Loucy (cell line): ENCODE measurements around the gene PTPA.

Experiments used
- H2AFZ ChIP-seq: fragments of 200-600 bp; sonication (generic); 2 replicates; pipeline ENCODE4 v1.6.0; 2016; ENCODE audit warnings: antibody characterized with exemption, mild to moderate bottlenecking, low read length, moderate library complexity
- H3F3A ChIP-seq: fragments of 200-600 bp; 2 replicates; pipeline ENCODE4 v1.6.0; 2016; ENCODE audit warnings: antibody characterized with exemption, low read depth, mild to moderate bottlenecking
- H3K27me3 ChIP-seq: fragments of 200-600 bp; sonication (generic); 2 replicates; pipeline ENCODE4 v1.6.1; 2014; ENCODE audit warnings: low read length, mild to moderate bottlenecking; ENCODE audit not compliant: insufficient read depth, poor library complexity, severe bottlenecking
- H3K36me3 ChIP-seq: fragments of 200-600 bp; sonication (generic); 2 replicates; pipeline ENCODE4 v1.6.1; 2016; ENCODE audit warnings: low read length; ENCODE audit not compliant: insufficient read depth
- H3K4me1 ChIP-seq: fragments of 200-600 bp; sonication (generic); 2 replicates; pipeline ENCODE4 v1.5.1; 2014; ENCODE audit warnings: low read length, mild to moderate bottlenecking; ENCODE audit not compliant: insufficient read depth, poor library complexity, severe bottlenecking
- H3K4me2 ChIP-seq: fragments of 200-600 bp; sonication (generic); 2 replicates; pipeline ENCODE4 v1.6.0; 2014; ENCODE audit warnings: antibody characterized with exemption, low read length, low read depth, mild to moderate bottlenecking; ENCODE audit not compliant: poor library complexity, severe bottlenecking
- H3K4me3 ChIP-seq: fragments of 200-600 bp; sonication (generic); 2 replicates; pipeline ENCODE4 v1.5.1; 2014; ENCODE audit warnings: low read length, mild to moderate bottlenecking, mixed read lengths; ENCODE audit not compliant: poor library complexity, severe bottlenecking
- H3K79me2 ChIP-seq: fragments of 200-600 bp; sonication (generic); 2 replicates; pipeline ENCODE4 v1.6.1; 2014; ENCODE audit warnings: low read length; ENCODE audit not compliant: insufficient read depth
- H3K9ac ChIP-seq: fragments of 200-600 bp; sonication (generic); 2 replicates; pipeline ENCODE4 v1.6.0; 2014; ENCODE audit warnings: mild to moderate bottlenecking, low read depth, low read length, moderate library complexity; ENCODE audit not compliant: poor library complexity, severe bottlenecking
- H3K9me2 ChIP-seq: fragments of 200-600 bp; sonication (generic); replicated peaks from 2 replicates; pipeline ENCODE4 v1.6.1; 2016; ENCODE audit warnings: low read depth, low read length, mixed read lengths
- H3K9me3 ChIP-seq: fragments of 200-600 bp; sonication (generic); 2 replicates; pipeline ENCODE4 v1.6.1; 2014; ENCODE audit warnings: mild to moderate bottlenecking, antibody characterized with exemption, low read length, low read depth; ENCODE audit not compliant: insufficient read depth
- H4K20me1 ChIP-seq: fragments of 200-600 bp; sonication (generic); 2 replicates; pipeline ENCODE4 v1.6.0; 2014; ENCODE audit warnings: antibody characterized with exemption, low read length, mild to moderate bottlenecking; ENCODE audit not compliant: insufficient read depth, poor library complexity, severe bottlenecking
- CTCF ChIP-seq: fragments of 200-600 bp; sonication (generic); conservative IDR thresholded peaks from 2 replicates; pipeline ENCODE4 v1.5.1; 2014; ENCODE audit warnings: mild to moderate bottlenecking, antibody characterized with exemption, low read length
- EZH2phosphoT487 ChIP-seq: fragments of 200-600 bp; IDR thresholded peaks from 2 replicates; pipeline ENCODE4 v1.6.1; 2018; ENCODE audit warnings: antibody characterized with exemption, mild to moderate bottlenecking, moderate library complexity, borderline replicate concordance

Gene PTPA

GRCh38 chr9:129154866-129155477 lies 43.8 kb downstream of the PTPA start:
- Histone ChIP-seq H3K4me2 (no peak overlapping the region), H3K79me2 (no peaks in the 10 kb centered on the region), H3K4me1 (no peaks in the 10 kb centered on the region), H3K9me2 (no peaks in the 10 kb centered on the region), H2AFZ (no peak overlapping the region), H4K20me1 (no peaks in the 10 kb centered on the region), H3K36me3 (no peaks in the 10 kb centered on the region), H3K9me3 (no peaks in the 10 kb centered on the region), H3K4me3 (no peak overlapping the region), H3K9ac (no peak overlapping the region), H3K27me3 (no peaks in the 10 kb centered on the region), H3F3A (no peaks in the 10 kb centered on the region)
- no peak for TF ChIP-seq EZH2phosphoT487
- TF ChIP-seq CTCF: no peak

- Histone ChIP-seq H3K4me3 (no peak overlapping the region), H3K9me3 (no peaks in the 10 kb centered on the region), H3K27me3 (no peaks in the 10 kb centered on the region), H4K20me1 (no peaks in the 10 kb centered on the region), H2AFZ (no peak overlapping the region), H3F3A (no peaks in the 10 kb centered on the region), H3K4me1 (no peaks in the 10 kb centered on the region), H3K36me3 (no peaks in the 10 kb centered on the region), H3K79me2 (no peaks in the 10 kb centered on the region), H3K9me2 (no peaks in the 10 kb centered on the region), H3K9ac (no peak overlapping the region), H3K4me2 (no peak overlapping the region)
- no peak for TF ChIP-seq CTCF
These were observed 44.9 kb downstream of the PTPA start for GRCh38 chr9:129156163-129156562.

GRCh38 chr9:129160712-129161533 lies 49.7 kb downstream of the PTPA start:
- no peaks in the 10 kb centered on the region for H3K79me2 ChIP-seq
- H3K36me3 ChIP-seq: no peaks in the 10 kb centered on the region
- no peaks in the 10 kb centered on the region for H3F3A ChIP-seq
- no peaks in the 10 kb centered on the region for H3K9me3 ChIP-seq
- TF ChIP-seq EZH2phosphoT487: no peak
- no peak for TF ChIP-seq CTCF
- no peaks in the 10 kb centered on the region for H4K20me1 ChIP-seq
- H2AFZ ChIP-seq: no peak overlapping the region
- H3K4me2 ChIP-seq: no peak overlapping the region
- H3K27me3 ChIP-seq: no peaks in the 10 kb centered on the region
- H3K9me2 ChIP-seq: no peaks in the 10 kb centered on the region
- H3K4me3 ChIP-seq: no peak overlapping the region
- H3K4me1 ChIP-seq: no peaks in the 10 kb centered on the region
- H3K9ac ChIP-seq: no peak overlapping the region
